HCT116 (cell line): ENCODE results near the gene ZNF85. TPM values are rescaled to one million over a fixed set of nuclear protein-coding genes. Genes with fewer than 3 reads are reported as not detected.

Experiments used
- ATAC-seq: fragments of 200-7000 bp; cut with Tn5 transposase; 2 replicates; pipeline ENCODE4 v1.9.1; 2020; ENCODE audit warnings: mild to moderate bottlenecking, moderate library complexity
- BruUV-seq: library from RNA; stranded (reverse); fragments of 400-500 nt; replicated peaks from 2 replicates; lab custom pipeline; 2021; lab: Mats Ljungman, UMichigan
- CTCF ChIA-PET: fragments of 300-600 bp; sonication (Branson Sonifier 250); formaldehyde crosslinking; loops from one replicate; lab custom pipeline; 2021; ENCODE audit warnings: antibody characterized with exemption; lab: Charles Lee
- POLR2A ChIA-PET: fragments of 300-600, 350-600 bp; sonication (Branson Sonifier 250); formaldehyde crosslinking; loops from one replicate; lab custom pipeline; 2021; ENCODE audit warnings: antibody characterized with exemption; lab: Charles Lee
- RAD21 ChIA-PET, 2 experiments: fragments of 300-600 bp; sonication (Branson Sonifier 250); formaldehyde crosslinking; loops; one replicate each; lab custom pipeline; 2023; ENCODE audit warnings: low total read pairs in 2 of 2; ENCODE audit not compliant: uncharacterized antibody in 2 of 2, unreplicated experiment in 2 of 2, low non-redundant PET in 1 of 2; lab: Charles Lee
- DNase-seq: peaks from one replicate; pipeline ENCODE4 v3.0.0-alpha.2; 2010; ENCODE audit warnings: low read depth, low spot score
- H2AFZ ChIP-seq: fragments of 200-600 bp; shearing (Covaris generic), sonication (generic); 2 replicates; pipeline ENCODE4 v1.6.1; 2017; ENCODE audit warnings: low read depth, mixed run types, mixed read lengths, antibody characterized with exemption, low read length; ENCODE audit not compliant: poor library complexity, severe bottlenecking
- H3K27ac ChIP-seq: 2 replicates; pipeline ENCODE4 v1.5.1; 2012; ENCODE audit warnings: low read depth, low read length
- H3K27me3 ChIP-seq: fragments of 200-600 bp; sonication (generic); 2 replicates; pipeline ENCODE4 v1.6.1; 2016; ENCODE audit warnings: mixed run types, low read length, mixed read lengths; ENCODE audit not compliant: insufficient read depth
- H3K36me3 ChIP-seq, 2 experiments: fragments of 200-500 bp in 1 of 2; fragments of 200-600 bp in 1 of 2; sonication (Bioruptor generic) in 1 of 2; sonication (generic) in 1 of 2; 2 replicates each; pipeline versions ENCODE4 v1.5.1 to v1.6.1; 2014 to 2016; ENCODE audit warnings: low read length in 2 of 2, inconsistent platforms in 1 of 2, mixed read lengths in 1 of 2, mixed run types in 1 of 2; ENCODE audit not compliant: insufficient read depth in 2 of 2, control insufficient read depth in 1 of 2
- H3K4me1 ChIP-seq, 2 experiments: fragments of 200-600 bp in 1 of 2; sonication (generic) in 1 of 2; 2 replicates each; pipeline versions ENCODE4 v1.5.1 to v1.6.1; 2012 to 2017; ENCODE audit warnings: low read length in 2 of 2, inconsistent platforms in 1 of 2, mild to moderate bottlenecking in 1 of 2, mixed read lengths in 1 of 2, mixed run types in 1 of 2, moderate library complexity in 1 of 2; ENCODE audit not compliant: insufficient read depth in 2 of 2, control insufficient read depth in 1 of 2
- H3K4me2 ChIP-seq: fragments of 200-600 bp; sonication (generic); 2 replicates; pipeline ENCODE4 v1.6.1; 2017; ENCODE audit warnings: mixed run types, low read length, mixed read lengths
- H3K4me3 ChIP-seq, 2 experiments: fragments of 200-600 bp in 1 of 2; sonication (generic) in 1 of 2; replicated peaks in 1 of 2; 2 replicates each; pipeline ENCODE4 v1.5.1; 2011 to 2016; ENCODE audit warnings: low read length in 2 of 2, control low read depth in 1 of 2, low read depth in 1 of 2, mild to moderate bottlenecking in 1 of 2, mixed read lengths in 1 of 2, mixed run types in 1 of 2
- H3K79me2 ChIP-seq: fragments of 200-600 bp; sonication (generic); 2 replicates; pipeline ENCODE4 v1.6.1; 2017; ENCODE audit warnings: mild to moderate bottlenecking, mixed run types, low read length, moderate library complexity, mixed read lengths; ENCODE audit not compliant: insufficient read depth
- H3K9ac ChIP-seq: fragments of 200-600 bp; sonication (generic); 2 replicates; pipeline ENCODE4 v1.6.1; 2016; ENCODE audit warnings: low read length, mixed read lengths
- H3K9me2 ChIP-seq: fragments of 200-600 bp; sonication (generic), shearing (Covaris generic); 2 replicates; pipeline ENCODE4 v1.6.1; 2017; ENCODE audit warnings: mixed run types, mild to moderate bottlenecking, moderate library complexity; ENCODE audit not compliant: insufficient read depth
- H3K9me3 ChIP-seq, 2 experiments: fragments of 200-500 bp in 1 of 2; fragments of 200-600 bp in 1 of 2; sonication (Bioruptor generic) in 1 of 2; sonication (generic) in 1 of 2; 2 replicates each; pipeline ENCODE4 v1.6.1; 2014 to 2017; ENCODE audit warnings: low read length in 2 of 2, mixed read lengths in 2 of 2, inconsistent platforms in 1 of 2, low read depth in 1 of 2, mild to moderate bottlenecking in 1 of 2, mixed run types in 1 of 2, moderate library complexity in 1 of 2; ENCODE audit not compliant: control insufficient read depth in 1 of 2, insufficient read depth in 1 of 2
- H4K20me1 ChIP-seq: fragments of 200-600 bp; sonication (generic), shearing (Covaris generic); 2 replicates; pipeline ENCODE4 v1.6.1; 2017; ENCODE audit warnings: mixed run types, mild to moderate bottlenecking, moderate library complexity; ENCODE audit not compliant: insufficient read depth
- CBX3 ChIP-seq: IDR thresholded peaks from 2 replicates; pipeline ENCODE4 v1.6.1; 2012; ENCODE audit warnings: low read depth
- CEBPB ChIP-seq: IDR thresholded peaks from 2 replicates; pipeline ENCODE4 v1.6.1; 2012; ENCODE audit warnings: low read depth
- EGR1 ChIP-seq: IDR thresholded peaks from 2 replicates; pipeline ENCODE4 v1.6.1; 2012; ENCODE audit warnings: low read depth
- FOSL1 ChIP-seq: IDR thresholded peaks from 2 replicates; pipeline ENCODE4 v1.6.1; 2012; ENCODE audit warnings: low read depth
- JUND ChIP-seq: IDR thresholded peaks from 2 replicates; pipeline ENCODE4 v1.6.1; 2012
- POLR2A ChIP-seq: IDR thresholded peaks from 2 replicates; pipeline ENCODE4 v1.7.0; 2011; ENCODE audit warnings: borderline replicate concordance; ENCODE audit not compliant: insufficient read depth, insufficient read length; ENCODE audit errors: extremely low read depth
- POLR2AphosphoS5 ChIP-seq: IDR thresholded peaks from 2 replicates; pipeline ENCODE4 v1.6.1; 2011; ENCODE audit warnings: mild to moderate bottlenecking, low read depth, low read length, moderate library complexity
- RAD21 ChIP-seq: IDR thresholded peaks from 2 replicates; pipeline ENCODE4 v1.6.1; 2012; ENCODE audit warnings: low read depth, mild to moderate bottlenecking
- SIN3A ChIP-seq: IDR thresholded peaks from 2 replicates; pipeline ENCODE4 v1.6.1; 2012; ENCODE audit warnings: low read depth
- SRF ChIP-seq: IDR thresholded peaks from 2 replicates; pipeline ENCODE4 v1.6.1; 2012; ENCODE audit warnings: low read depth
- TCF7L2 ChIP-seq: IDR thresholded peaks from 2 replicates; pipeline ENCODE4 v1.7.0; 2011; ENCODE audit warnings: borderline replicate concordance, inconsistent platforms; ENCODE audit not compliant: insufficient read depth, insufficient read length; ENCODE audit errors: extremely low read depth
- YY1 ChIP-seq: IDR thresholded peaks from 2 replicates; pipeline ENCODE4 v1.6.1; 2011; ENCODE audit warnings: low read length, low read depth, moderate library complexity, mild to moderate bottlenecking; ENCODE audit not compliant: insufficient replicate concordance; ENCODE audit errors: extremely low read depth
- ZFX ChIP-seq: fragments of 450-650 bp; IDR thresholded peaks from 2 replicates; pipeline ENCODE4 v1.6.1; 2017
- ZNF274 ChIP-seq: fragments of 200-500 bp; sonication (Bioruptor generic); IDR thresholded peaks from 2 replicates; pipeline ENCODE4 v1.6.1; 2014; ENCODE audit warnings: mild to moderate bottlenecking, low read depth, low read length, inconsistent platforms
- intact Hi-C: fragments of 100-400 bp; cut with micrococcal nuclease; formaldehyde crosslinking; loops from 2 replicates; pipeline ENCODE4 v1.10.0; 2022
- total RNA-seq: library from RNA; stranded (reverse); gene quantifications from one replicate; pipeline ENCODE4 v1.2.1, GENCODE V29; 2021; ENCODE audit not compliant: unreplicated experiment
- TF ChIP-seq, protein P1 (sequence below): IDR thresholded peaks from 2 replicates; pipeline ENCODE4 v1.6.1; 2012
- TF ChIP-seq, protein P2 (sequence below): IDR thresholded peaks from 2 replicates; pipeline ENCODE4 v1.6.1; 2012; ENCODE audit warnings: low read depth
- TF ChIP-seq, protein P3 (sequence below): IDR thresholded peaks from 2 replicates; pipeline ENCODE4 v1.6.1; 2011; ENCODE audit warnings: mild to moderate bottlenecking, low read length, moderate library complexity; ENCODE audit not compliant: insufficient replicate concordance; ENCODE audit errors: extremely low read depth
- TF ChIP-seq, protein P4 (sequence below): IDR thresholded peaks from 2 replicates; pipeline ENCODE4 v1.6.1; 2012
- TF ChIP-seq, protein P5 (sequence below), 3 experiments: fragments of 200-600 bp in 1 of 3; sonication (generic) in 1 of 3; IDR thresholded peaks in 2 of 3; conservative IDR thresholded peaks in 1 of 3; 2 replicates each; pipeline ENCODE4 v1.5.1; 2012 to 2017; ENCODE audit warnings: low read depth in 2 of 3, low read length in 2 of 3, antibody characterized with exemption in 1 of 3, borderline replicate concordance in 1 of 3, control low read depth in 1 of 3, mild to moderate bottlenecking in 1 of 3, mixed read lengths in 1 of 3, mixed run types in 1 of 3, moderate library complexity in 1 of 3; ENCODE audit not compliant: insufficient read depth in 1 of 3

The ZNF85 gene
- total RNA-seq, 1 experiment from 2014 or later: 2.5 TPM

DNA sequence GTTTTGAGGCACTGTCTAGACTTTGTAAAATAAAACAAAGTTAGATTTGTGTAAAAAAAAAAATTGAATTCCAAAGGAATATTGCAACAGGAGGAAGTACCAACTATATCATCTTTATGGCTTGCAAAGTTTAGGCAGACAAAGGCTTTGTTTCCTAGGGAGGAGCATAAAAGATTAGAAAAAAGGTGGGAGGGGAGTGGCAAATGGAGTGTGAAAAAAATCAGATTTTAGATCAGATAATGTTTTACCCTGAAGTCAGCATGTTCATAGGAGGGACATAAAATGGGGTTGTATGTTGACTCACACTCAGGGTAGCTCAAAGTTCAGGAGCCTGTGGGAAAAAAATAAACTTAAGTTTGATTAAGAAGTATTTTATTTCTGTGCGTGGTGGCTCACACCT is 3.7 kb downstream of the ZNF85 start:
- TF ChIP-seq SIN3A (no peak), ZNF274 (no peak), SRF (no peak), POLR2A (no peak), FOSL1 (no peak), POLR2AphosphoS5 (no peak), JUND (no peak), EGR1 (no peak), YY1 (no peak), ZFX (no peak), TCF7L2 (no peak), CBX3 (no peak), CEBPB (no peak), RAD21 (no peak)
- TF ChIP-seq, protein P1, sequence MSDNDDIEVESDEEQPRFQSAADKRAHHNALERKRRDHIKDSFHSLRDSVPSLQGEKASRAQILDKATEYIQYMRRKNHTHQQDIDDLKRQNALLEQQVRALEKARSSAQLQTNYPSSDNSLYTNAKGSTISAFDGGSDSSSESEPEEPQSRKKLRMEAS: no peak
- TF ChIP-seq, protein P2, sequence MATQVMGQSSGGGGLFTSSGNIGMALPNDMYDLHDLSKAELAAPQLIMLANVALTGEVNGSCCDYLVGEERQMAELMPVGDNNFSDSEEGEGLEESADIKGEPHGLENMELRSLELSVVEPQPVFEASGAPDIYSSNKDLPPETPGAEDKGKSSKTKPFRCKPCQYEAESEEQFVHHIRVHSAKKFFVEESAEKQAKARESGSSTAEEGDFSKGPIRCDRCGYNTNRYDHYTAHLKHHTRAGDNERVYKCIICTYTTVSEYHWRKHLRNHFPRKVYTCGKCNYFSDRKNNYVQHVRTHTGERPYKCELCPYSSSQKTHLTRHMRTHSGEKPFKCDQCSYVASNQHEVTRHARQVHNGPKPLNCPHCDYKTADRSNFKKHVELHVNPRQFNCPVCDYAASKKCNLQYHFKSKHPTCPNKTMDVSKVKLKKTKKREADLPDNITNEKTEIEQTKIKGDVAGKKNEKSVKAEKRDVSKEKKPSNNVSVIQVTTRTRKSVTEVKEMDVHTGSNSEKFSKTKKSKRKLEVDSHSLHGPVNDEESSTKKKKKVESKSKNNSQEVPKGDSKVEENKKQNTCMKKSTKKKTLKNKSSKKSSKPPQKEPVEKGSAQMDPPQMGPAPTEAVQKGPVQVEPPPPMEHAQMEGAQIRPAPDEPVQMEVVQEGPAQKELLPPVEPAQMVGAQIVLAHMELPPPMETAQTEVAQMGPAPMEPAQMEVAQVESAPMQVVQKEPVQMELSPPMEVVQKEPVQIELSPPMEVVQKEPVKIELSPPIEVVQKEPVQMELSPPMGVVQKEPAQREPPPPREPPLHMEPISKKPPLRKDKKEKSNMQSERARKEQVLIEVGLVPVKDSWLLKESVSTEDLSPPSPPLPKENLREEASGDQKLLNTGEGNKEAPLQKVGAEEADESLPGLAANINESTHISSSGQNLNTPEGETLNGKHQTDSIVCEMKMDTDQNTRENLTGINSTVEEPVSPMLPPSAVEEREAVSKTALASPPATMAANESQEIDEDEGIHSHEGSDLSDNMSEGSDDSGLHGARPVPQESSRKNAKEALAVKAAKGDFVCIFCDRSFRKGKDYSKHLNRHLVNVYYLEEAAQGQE: no peak
- TF ChIP-seq, protein P3, sequence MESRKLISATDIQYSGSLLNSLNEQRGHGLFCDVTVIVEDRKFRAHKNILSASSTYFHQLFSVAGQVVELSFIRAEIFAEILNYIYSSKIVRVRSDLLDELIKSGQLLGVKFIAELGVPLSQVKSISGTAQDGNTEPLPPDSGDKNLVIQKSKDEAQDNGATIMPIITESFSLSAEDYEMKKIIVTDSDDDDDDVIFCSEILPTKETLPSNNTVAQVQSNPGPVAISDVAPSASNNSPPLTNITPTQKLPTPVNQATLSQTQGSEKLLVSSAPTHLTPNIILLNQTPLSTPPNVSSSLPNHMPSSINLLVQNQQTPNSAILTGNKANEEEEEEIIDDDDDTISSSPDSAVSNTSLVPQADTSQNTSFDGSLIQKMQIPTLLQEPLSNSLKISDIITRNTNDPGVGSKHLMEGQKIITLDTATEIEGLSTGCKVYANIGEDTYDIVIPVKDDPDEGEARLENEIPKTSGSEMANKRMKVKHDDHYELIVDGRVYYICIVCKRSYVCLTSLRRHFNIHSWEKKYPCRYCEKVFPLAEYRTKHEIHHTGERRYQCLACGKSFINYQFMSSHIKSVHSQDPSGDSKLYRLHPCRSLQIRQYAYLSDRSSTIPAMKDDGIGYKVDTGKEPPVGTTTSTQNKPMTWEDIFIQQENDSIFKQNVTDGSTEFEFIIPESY: no peak
- TF ChIP-seq, protein P4, sequence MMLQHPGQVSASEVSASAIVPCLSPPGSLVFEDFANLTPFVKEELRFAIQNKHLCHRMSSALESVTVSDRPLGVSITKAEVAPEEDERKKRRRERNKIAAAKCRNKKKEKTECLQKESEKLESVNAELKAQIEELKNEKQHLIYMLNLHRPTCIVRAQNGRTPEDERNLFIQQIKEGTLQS: no peak
- TF ChIP-seq, protein P5, sequence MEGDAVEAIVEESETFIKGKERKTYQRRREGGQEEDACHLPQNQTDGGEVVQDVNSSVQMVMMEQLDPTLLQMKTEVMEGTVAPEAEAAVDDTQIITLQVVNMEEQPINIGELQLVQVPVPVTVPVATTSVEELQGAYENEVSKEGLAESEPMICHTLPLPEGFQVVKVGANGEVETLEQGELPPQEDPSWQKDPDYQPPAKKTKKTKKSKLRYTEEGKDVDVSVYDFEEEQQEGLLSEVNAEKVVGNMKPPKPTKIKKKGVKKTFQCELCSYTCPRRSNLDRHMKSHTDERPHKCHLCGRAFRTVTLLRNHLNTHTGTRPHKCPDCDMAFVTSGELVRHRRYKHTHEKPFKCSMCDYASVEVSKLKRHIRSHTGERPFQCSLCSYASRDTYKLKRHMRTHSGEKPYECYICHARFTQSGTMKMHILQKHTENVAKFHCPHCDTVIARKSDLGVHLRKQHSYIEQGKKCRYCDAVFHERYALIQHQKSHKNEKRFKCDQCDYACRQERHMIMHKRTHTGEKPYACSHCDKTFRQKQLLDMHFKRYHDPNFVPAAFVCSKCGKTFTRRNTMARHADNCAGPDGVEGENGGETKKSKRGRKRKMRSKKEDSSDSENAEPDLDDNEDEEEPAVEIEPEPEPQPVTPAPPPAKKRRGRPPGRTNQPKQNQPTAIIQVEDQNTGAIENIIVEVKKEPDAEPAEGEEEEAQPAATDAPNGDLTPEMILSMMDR (IDR thresholded peaks at IDR 0.05 in 2 of 3, conservative IDR thresholded peaks at IDR 0.05 in 1 of 3; ENCODE audit: borderline replicate concordance in 1 of 3, insufficient read depth in 1 of 3, low read depth in 2 of 3, low read length in 2 of 3): no peak
- intact Hi-C loops: no loop called here
- H3K4me3 ChIP-seq: no peak overlapping the region
- ChIA-PET CTCF (no interaction called here), POLR2A (no interaction called here), RAD21 (no interaction called here)
- DNase-seq: no peak
- H4K20me1 ChIP-seq: no peaks in the 10 kb centered on the region
- no peaks in the 10 kb centered on the region for H3K79me2 ChIP-seq
- no peaks in the 10 kb centered on the region for H3K36me3 ChIP-seq
- no peak overlapping the region for H2AFZ ChIP-seq
- no TSS peak for BruUV-seq
- peaks cover 0 to 4% of the 10 kb centered on the region in 2 experiments; a peak in 1 of 4 replicates for H3K9me3 ChIP-seq
- no peaks in the 10 kb centered on the region for H3K4me1 ChIP-seq
- H3K27ac ChIP-seq: no peak overlapping the region
- no peaks in the 10 kb centered on the region for H3K9me2 ChIP-seq
- H3K4me2 ChIP-seq: no peak overlapping the region
- H3K9ac ChIP-seq: no peak overlapping the region
- no peak for ATAC-seq
- no peaks in the 10 kb centered on the region for H3K27me3 ChIP-seq
